Naive B cell (primary cell): ENCODE results near the gene REC8. TPM values are rescaled to one million over a fixed set of nuclear protein-coding genes. Genes with fewer than 3 reads are reported as not detected.

ENCODE experiments used
- ATAC-seq, 2 donors: fragments of 150-1000 bp; cut with Tn5 transposase; 2 replicates each; pipeline ENCODE4 v1.10.0; 2021; ENCODE audit warnings: low read depth in 2 of 2, mild to moderate bottlenecking in 2 of 2, moderate library complexity in 2 of 2
- DNase-seq: peaks from one replicate; pipeline ENCODE4 v3.0.0; 2022
- H3K27ac Mint-ChIP-seq, 6 donors: one replicate each; pipeline ENCODE4 v1.8.0; 2020 to 2022; ENCODE audit warnings: mild to moderate bottlenecking in 6 of 6, mixed read lengths in 6 of 6, moderate library complexity in 5 of 6, inconsistent platforms in 2 of 6
- H3K27me3 Mint-ChIP-seq, 3 donors: one replicate each; pipeline ENCODE4 v1.8.0; 2021 to 2022; ENCODE audit warnings: mixed read lengths in 3 of 3, mild to moderate bottlenecking in 1 of 3
- H3K36me3 Mint-ChIP-seq, 2 donors: one replicate each; pipeline ENCODE4 v1.8.0; 2020 to 2022; ENCODE audit warnings: mixed read lengths in 2 of 2, inconsistent platforms in 1 of 2, mild to moderate bottlenecking in 1 of 2
- H3K4me1 Mint-ChIP-seq, 3 donors: one replicate each; pipeline ENCODE4 v1.8.0; 2020 to 2022; ENCODE audit warnings: mixed read lengths in 3 of 3, inconsistent platforms in 1 of 3, mild to moderate bottlenecking in 1 of 3, moderate library complexity in 1 of 3
- H3K4me3 Mint-ChIP-seq, 8 donors: one replicate each; pipeline ENCODE4 v1.8.0; 2020 to 2022; ENCODE audit warnings: mild to moderate bottlenecking in 8 of 8, mixed read lengths in 8 of 8, moderate library complexity in 8 of 8, inconsistent platforms in 2 of 8
- H3K9me3 Mint-ChIP-seq, 7 donors: one replicate each; pipeline ENCODE4 v1.8.0; 2020 to 2022; ENCODE audit warnings: mixed read lengths in 7 of 7, mild to moderate bottlenecking in 5 of 7, inconsistent platforms in 2 of 7, moderate library complexity in 1 of 7
- polyA plus RNA-seq, 6 donors: library from polyadenylated mRNA; unstranded; fragments of 300-500 nt; fragmentation: Illumina TruSeq; gene quantifications; one replicate each; pipeline ENCODE4 v1.2.3, GENCODE V29; 2021; ENCODE audit warnings: low read depth in 6 of 6

The REC8 gene
- polyA plus RNA-seq, 6 donors from 2014 or later: 3.6 to 9.6 (median 6.9) TPM

GRCh38 chr14:24178399-24179178 is 6.7 kb downstream of the REC8 start:
- peaks cover 10 to 24% (median 12%) of the 10 kb centered on the region in 3 donors for H3K4me1 Mint-ChIP-seq
- no peaks in the 10 kb centered on the region for H3K27me3 Mint-ChIP-seq
- peak overlapping the region in 3 of 6 donors; percentile 59 to 66 (median 65) for H3K27ac Mint-ChIP-seq
- H3K9me3 Mint-ChIP-seq: no peaks in the 10 kb centered on the region
- H3K36me3 Mint-ChIP-seq: peaks cover 0 to 4% of the 10 kb centered on the region in 2 donors
- ATAC-seq (no peak), DNase-seq (no peak)
- H3K4me3 Mint-ChIP-seq: no peak overlapping the region

GRCh38 chr14:24179294-24179960 is 7.5 kb downstream of the REC8 start:
- ATAC-seq (no peak), DNase-seq (no peak)
- Mint-ChIP-seq H3K4me1 (peaks cover 10 to 22% (median 11%) of the 10 kb centered on the region in 3 donors), H3K36me3 (peaks cover 0 to 4% of the 10 kb centered on the region in 2 donors), H3K4me3 (no peak overlapping the region), H3K27me3 (no peaks in the 10 kb centered on the region), H3K9me3 (no peaks in the 10 kb centered on the region), H3K27ac (peak overlapping the region in 3 of 6 donors; percentile 65 to 82 (median 66))

- DNase-seq (no peak), ATAC-seq (peak; percentile 36 to 40)
- no peak overlapping the region for H3K4me3 Mint-ChIP-seq
- peaks cover 10 to 22% (median 11%) of the 10 kb centered on the region in 3 donors for H3K4me1 Mint-ChIP-seq
- H3K9me3 Mint-ChIP-seq: no peaks in the 10 kb centered on the region
- peak overlapping the region in 3 of 6 donors; percentile 57 to 82 (median 65) for H3K27ac Mint-ChIP-seq
- H3K36me3 Mint-ChIP-seq: peaks cover 0 to 4% of the 10 kb centered on the region in 2 donors
- H3K27me3 Mint-ChIP-seq: no peaks in the 10 kb centered on the region
Observed at GRCh38 chr14:24179961-24180796, 8.3 kb downstream of the REC8 start.

GRCh38 chr14:24181371-24182077 is 9.6 kb downstream of the REC8 start:
- Mint-ChIP-seq H3K4me1 (peaks cover 10 to 22% (median 15%) of the 10 kb centered on the region in 3 donors), H3K27me3 (no peaks in the 10 kb centered on the region), H3K27ac (peak overlapping the region in 1 of 6 donors; percentile 62), H3K36me3 (peaks cover 0 to 4% of the 10 kb centered on the region in 2 donors), H3K4me3 (peak overlapping the region in 1 of 8 donors; percentile 43), H3K9me3 (no peaks in the 10 kb centered on the region)
- no peak for ATAC-seq
- no peak for DNase-seq

- no peak for ATAC-seq
- Mint-ChIP-seq H3K27ac (peak overlapping the region in 2 of 6 donors; percentile 63 to 67), H3K4me1 (peaks cover 14 to 26% (median 22%) of the 10 kb centered on the region in 3 donors)
Observed at GRCh38 chr14:24182110-24182882, 10.4 kb downstream of the REC8 start.

GRCh38 chr14:24183014-24183481 is 11.2 kb downstream of the REC8 start:
- peaks cover 0 to 4% of the 10 kb centered on the region in 2 donors for H3K36me3 Mint-ChIP-seq
- no peak for DNase-seq
- H3K27me3 Mint-ChIP-seq: no peaks in the 10 kb centered on the region
- peak overlapping the region in 2 of 6 donors; percentile 21 to 63 for H3K27ac Mint-ChIP-seq
- no peak for ATAC-seq
- H3K4me3 Mint-ChIP-seq: no peak overlapping the region
- H3K9me3 Mint-ChIP-seq: no peaks in the 10 kb centered on the region
- peaks cover 22 to 33% (median 27%) of the 10 kb centered on the region in 3 donors for H3K4me1 Mint-ChIP-seq

More at GRCh38 chr14:24182110-24182882, 10.4 kb downstream of the REC8 start:
- Mint-ChIP-seq H3K4me3 (peak overlapping the region in 3 of 8 donors; percentile 12 to 60 (median 43)), H3K36me3 (peaks cover 0 to 4% of the 10 kb centered on the region in 2 donors), H3K27me3 (no peaks in the 10 kb centered on the region), H3K9me3 (no peaks in the 10 kb centered on the region)
- no peak for DNase-seq

GRCh38 chr14:24184104-24184970 is 12.5 kb downstream of the REC8 start:
- no peaks in the 10 kb centered on the region for H3K9me3 Mint-ChIP-seq
- ATAC-seq (no peak), DNase-seq (no peak)
- peaks cover 0 to 4% of the 10 kb centered on the region in 2 donors for H3K36me3 Mint-ChIP-seq
- no peak overlapping the region for H3K27ac Mint-ChIP-seq
- H3K27me3 Mint-ChIP-seq: no peaks in the 10 kb centered on the region
- peaks cover 22 to 36% (median 33%) of the 10 kb centered on the region in 3 donors for H3K4me1 Mint-ChIP-seq
- H3K4me3 Mint-ChIP-seq: peak overlapping the region in 2 of 8 donors; percentile 25 to 38

GRCh38 chr14:24185026-24185425 is 13.1 kb downstream of the REC8 start:
- H3K27me3 Mint-ChIP-seq: no peaks in the 10 kb centered on the region

GRCh38 chr14:24185741-24186140 is 13.9 kb downstream of the REC8 start:
- ATAC-seq (no peak), DNase-seq (no peak)
- no peaks in the 10 kb centered on the region for H3K27me3 Mint-ChIP-seq
- H3K4me3 Mint-ChIP-seq: peak overlapping the region in 2 of 8 donors; percentile 5 to 47
- peaks cover 0 to 4% of the 10 kb centered on the region in 2 donors for H3K36me3 Mint-ChIP-seq
- peaks cover 22 to 32% (median 25%) of the 10 kb centered on the region in 3 donors for H3K4me1 Mint-ChIP-seq
- no peak overlapping the region for H3K27ac Mint-ChIP-seq
- no peaks in the 10 kb centered on the region for H3K9me3 Mint-ChIP-seq

More at GRCh38 chr14:24185026-24185425, 13.1 kb downstream of the REC8 start:
- Mint-ChIP-seq H3K27ac (peak overlapping the region in 2 of 6 donors; percentile 56 to 69), H3K4me3 (peak overlapping the region in 2 of 8 donors; percentile 5 to 48), H3K4me1 (peaks cover 22 to 33% (median 26%) of the 10 kb centered on the region in 3 donors), H3K9me3 (no peaks in the 10 kb centered on the region), H3K36me3 (peaks cover 0 to 4% of the 10 kb centered on the region in 2 donors)
- no peak for DNase-seq
- no peak for ATAC-seq

GRCh38 chr14:24186831-24187538 is 15.1 kb downstream of the REC8 start:
- ATAC-seq (no peak), DNase-seq (no peak)
- Mint-ChIP-seq H3K9me3 (no peaks in the 10 kb centered on the region), H3K4me1 (peaks cover 22 to 36% (median 25%) of the 10 kb centered on the region in 3 donors), H3K36me3 (peaks cover 0 to 4% of the 10 kb centered on the region in 2 donors), H3K27me3 (no peaks in the 10 kb centered on the region), H3K4me3 (peak overlapping the region; percentile 7 to 98 (median 80)), H3K27ac (peak overlapping the region in 4 of 6 donors; percentile 61 to 97 (median 72))
